Ovary (tissue), 9 donors: ENCODE results near the gene HHAT. TPM values are rescaled to one million over a fixed set of nuclear protein-coding genes. Genes with fewer than 3 reads are reported as not detected.

Experiments
- DNase-seq, 5 donors: peaks; one replicate each; pipeline ENCODE4 v3.0.0-alpha.2; 2019 to 2020
- H3K27ac ChIP-seq, 2 donors: fragments of 200-600 bp; one replicate each; pipeline versions ENCODE4 v1.5.1 to v1.8.0; 2019 to 2022
- H3K27me3 ChIP-seq: fragments of 200-600 bp; one replicate; pipeline ENCODE4 v1.8.0; 2022
- H3K36me3 ChIP-seq: fragments of 200-600 bp; sonication (generic); one replicate; pipeline ENCODE4 v1.5.1; 2019
- H3K4me1 ChIP-seq: one replicate; pipeline ENCODE4 v1.8.1; 2013; ENCODE audit warnings: mild to moderate bottlenecking, moderate library complexity; ENCODE audit not compliant: insufficient read depth
- H3K4me3 ChIP-seq: fragments of 200-600 bp; sonication (generic); one replicate; pipeline ENCODE4 v1.5.1; 2017
- H3K9me3 ChIP-seq, 2 donors: fragments of 200-600 bp in 1 of 2; sonication (generic) in 1 of 2; one replicate each; pipeline versions ENCODE4 v1.5.1 to v1.8.1; 2013 to 2019; ENCODE audit warnings: mild to moderate bottlenecking in 1 of 2, moderate library complexity in 1 of 2
- EP300 ChIP-seq: sonication (generic); formaldehyde crosslinking; IDR thresholded peaks from one replicate; pipeline ENCODE4 v1.6.1; 2017; ENCODE audit warnings: antibody characterized with exemption
- POLR2A ChIP-seq: fragments of 450-650 bp; IDR thresholded peaks from one replicate; pipeline ENCODE4 v1.6.1; 2017; ENCODE audit warnings: antibody characterized with exemption, mild to moderate bottlenecking, moderate library complexity
- WGBS, 3 donors: extraction: QIAGEN DNeasy Blood & Tissue Kit in 1 of 3; methylation state at CpG; one replicate each; pipeline versions ENCODE4 v1.1.5 to v1.1.7; 2013 to 2017; 5-methylcytosine and 5-hydroxymethylcytosine counted together
- intact Hi-C, 4 donors: fragments of 100-400 bp; cut with DNase I; formaldehyde crosslinking; loops; one replicate each; pipeline versions ENCODE4 v1.11.0 to v1.15.1; 2022 to 2023
- polyA plus RNA-seq, 2 donors: library from polyadenylated mRNA; stranded (reverse); fragments of 200-250 nt in 1 of 2; fragments of 350-450 nt in 1 of 2; fragmentation: Illumina TruSeq in 1 of 2; extraction: RNeasy Lipid Tissue Mini Kit (QIAGEN cat#74804) in 1 of 2; gene quantifications; one replicate each; pipeline ENCODE4 v1.2.3, GENCODE V29; 2013 to 2014
- total RNA-seq, 7 donors: library from RNA; depleted of rRNA in 2 of 7; stranded (reverse); fragments of >200 nt in 2 of 7; fragmentation: NEBNext Ultra II Directional in 3 of 7; extraction: Animal tissue kit (Norgen Biotek cat#: 25700) in 3 of 7; gene quantifications; one replicate each; pipeline versions ENCODE4 v1.1.0 to v1.2.4, GENCODE V29; 2016 to 2023
- TF ChIP-seq, protein P1 (sequence below), 3 donors: fragments of 450-650 bp in 2 of 3; fragments of 200-600 bp in 1 of 3; IDR thresholded peaks; one replicate each; pipeline versions ENCODE4 v1.5.1 to v1.8.0; 2016 to 2022; ENCODE audit warnings: antibody characterized with exemption in 3 of 3, mild to moderate bottlenecking in 1 of 3
- donor health status: DM: no; HTN: no; CAD: no; lungs with moderate emphysema.
- donor health status: DM: no; HTN: no; CAD: no.
- donor health status: Bipolar disorder and iron deficiency.
- donor health status: DM: yes; HTN: yes; CAD: no.
- donor health status: DM: no; HTN: no; CAD: no.
- donor health status: DM: yes; HTN: yes; CAD: no.

The HHAT gene
- total and polyA plus RNA-seq, 9 donors = 2.1 to 10.5 (median 4.1) TPM

DNA sequence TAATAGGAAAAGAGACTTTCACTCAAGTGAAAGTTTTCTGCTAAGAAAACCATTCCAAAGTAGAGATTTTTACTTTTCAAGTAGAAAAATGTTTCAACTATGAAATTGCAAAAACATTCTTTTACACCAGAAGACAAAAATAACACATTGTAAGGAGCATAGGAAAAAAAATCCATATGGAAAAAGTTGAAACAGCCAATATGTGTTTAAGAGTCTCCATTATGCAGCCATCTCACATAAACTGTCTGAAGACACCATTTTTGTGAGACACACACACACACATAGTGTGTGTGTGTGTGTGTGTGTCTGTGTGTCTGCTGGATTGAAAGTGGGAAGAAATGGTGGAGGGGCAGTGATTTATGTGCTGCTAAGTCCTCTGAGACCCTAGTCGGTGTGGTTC, 162.1 kb downstream of the HHAT start:
- no peak overlapping the region for H3K4me3 ChIP-seq
- H3K9me3 ChIP-seq = no peaks in the 10 kb centered on the region
- no peaks in the 10 kb centered on the region for H3K36me3 ChIP-seq
- TF ChIP-seq POLR2A (no peak), EP300 (no peak)
- TF ChIP-seq, protein P1, sequence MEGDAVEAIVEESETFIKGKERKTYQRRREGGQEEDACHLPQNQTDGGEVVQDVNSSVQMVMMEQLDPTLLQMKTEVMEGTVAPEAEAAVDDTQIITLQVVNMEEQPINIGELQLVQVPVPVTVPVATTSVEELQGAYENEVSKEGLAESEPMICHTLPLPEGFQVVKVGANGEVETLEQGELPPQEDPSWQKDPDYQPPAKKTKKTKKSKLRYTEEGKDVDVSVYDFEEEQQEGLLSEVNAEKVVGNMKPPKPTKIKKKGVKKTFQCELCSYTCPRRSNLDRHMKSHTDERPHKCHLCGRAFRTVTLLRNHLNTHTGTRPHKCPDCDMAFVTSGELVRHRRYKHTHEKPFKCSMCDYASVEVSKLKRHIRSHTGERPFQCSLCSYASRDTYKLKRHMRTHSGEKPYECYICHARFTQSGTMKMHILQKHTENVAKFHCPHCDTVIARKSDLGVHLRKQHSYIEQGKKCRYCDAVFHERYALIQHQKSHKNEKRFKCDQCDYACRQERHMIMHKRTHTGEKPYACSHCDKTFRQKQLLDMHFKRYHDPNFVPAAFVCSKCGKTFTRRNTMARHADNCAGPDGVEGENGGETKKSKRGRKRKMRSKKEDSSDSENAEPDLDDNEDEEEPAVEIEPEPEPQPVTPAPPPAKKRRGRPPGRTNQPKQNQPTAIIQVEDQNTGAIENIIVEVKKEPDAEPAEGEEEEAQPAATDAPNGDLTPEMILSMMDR (IDR thresholded peaks at IDR 0.05) = no peak
- intact Hi-C loops = no loop called here
- H3K27me3 ChIP-seq = no peaks in the 10 kb centered on the region
- H3K4me1 ChIP-seq = no peaks in the 10 kb centered on the region
- no peak overlapping the region for H3K27ac ChIP-seq
- 64 to 84% (median 71%) methylated on average over 1 of the region's 1 CpG for WGBS, 3 donors
- no peak for DNase-seq

DNA sequence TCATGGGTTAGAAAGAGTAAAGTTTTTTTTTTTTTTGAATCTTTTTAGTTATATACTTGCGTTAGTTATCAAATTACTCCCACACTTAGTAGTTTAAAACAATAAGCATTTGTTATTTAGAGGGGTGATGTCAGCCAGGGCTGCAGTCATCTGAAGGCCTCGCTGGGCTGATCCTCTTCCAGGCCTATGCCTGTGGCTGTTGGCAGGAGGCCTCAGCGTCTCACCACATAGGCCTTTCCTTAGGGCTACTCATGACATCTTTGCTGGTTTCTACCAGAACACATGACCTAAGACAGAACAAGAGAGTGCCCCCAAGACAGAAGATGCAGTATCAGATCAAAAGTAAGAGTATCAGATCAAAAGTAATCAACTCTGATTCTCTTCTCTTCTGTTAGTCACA, 167.4 kb downstream of the HHAT start:
- no peak overlapping the region for H3K4me3 ChIP-seq
- no peak for DNase-seq
- H3K27me3 ChIP-seq = no peaks in the 10 kb centered on the region
- intact Hi-C loops = no loop called here
- H3K9me3 ChIP-seq = no peaks in the 10 kb centered on the region
- TF ChIP-seq EP300 = no peak
- TF ChIP-seq, protein P1 (IDR thresholded peaks at IDR 0.05) = no peak
- no peak for TF ChIP-seq POLR2A
- H3K4me1 ChIP-seq = no peaks in the 10 kb centered on the region
- H3K36me3 ChIP-seq = no peaks in the 10 kb centered on the region
- H3K27ac ChIP-seq = no peak overlapping the region
- 38 to 45% (median 44%) methylated on average over 3 of the region's 3 CpGs for WGBS, 3 donors

DNA sequence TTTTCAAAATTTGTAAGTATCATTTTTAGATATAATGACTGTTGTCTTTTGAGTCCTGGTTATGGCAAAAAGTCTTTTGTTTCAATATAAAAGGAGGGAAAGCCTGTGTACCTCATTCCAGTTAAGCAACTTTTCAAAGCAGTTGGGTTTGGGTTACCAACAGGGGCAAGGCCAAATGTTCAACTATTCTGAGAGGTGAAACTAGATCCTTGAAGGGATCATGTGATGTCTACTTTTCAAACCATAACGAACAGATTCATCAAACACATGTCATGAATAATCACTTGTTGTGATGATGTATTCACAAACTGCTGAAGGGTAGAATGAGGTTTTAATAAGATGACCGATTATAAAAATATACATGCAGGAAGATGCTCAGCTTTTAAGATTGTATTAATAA, 171.3 kb downstream of the HHAT start:
- intact Hi-C loops = loop anchor here in 1 of 4 donors (5.0 kb wide), 1 partner anchor 1438 kb away; no protein-coding TSS in a partner anchor
- 61 to 83% (median 77%) methylated on average over 2 of the region's 2 CpGs for WGBS, 3 donors
- no peak for TF ChIP-seq POLR2A

DNA sequence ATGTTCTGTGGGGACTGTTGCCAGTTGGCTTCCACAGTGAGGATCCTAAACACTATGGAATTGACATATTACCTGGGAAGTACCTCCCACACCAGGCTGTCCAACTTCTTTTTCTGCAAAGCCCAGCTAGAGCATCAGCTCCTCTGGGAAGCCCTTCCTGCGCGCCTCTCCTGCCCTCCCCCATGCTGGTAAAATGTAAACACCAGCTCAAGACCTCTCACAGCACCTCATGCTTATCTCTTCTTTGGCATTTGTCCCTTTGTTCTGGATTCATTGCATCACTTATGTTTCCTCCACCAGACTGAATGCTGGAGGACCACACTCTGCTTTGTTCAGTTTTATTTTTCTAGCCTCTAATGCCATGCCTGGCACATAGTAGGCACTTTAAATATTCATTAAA, 172.1 kb downstream of the HHAT start:
- TF ChIP-seq, protein P1 (IDR thresholded peaks at IDR 0.05) = no peak
- TF ChIP-seq POLR2A (no peak), EP300 (no peak)
- H3K36me3 ChIP-seq = no peaks in the 10 kb centered on the region
- no peak overlapping the region for H3K4me3 ChIP-seq
- H3K27ac ChIP-seq = no peak overlapping the region
- DNase-seq = no peak
- H3K4me1 ChIP-seq = no peaks in the 10 kb centered on the region
- intact Hi-C loops = loop anchor here in 1 of 4 donors (5.0 kb wide), 1 partner anchor 1439 kb away; no protein-coding TSS in a partner anchor
- no peaks in the 10 kb centered on the region for H3K27me3 ChIP-seq
- H3K9me3 ChIP-seq = no peaks in the 10 kb centered on the region
- WGBS, 3 donors = 55 to 70% (median 58%) methylated on average over 2 of the region's 2 CpGs

More for the DNA sequence above, 171.3 kb downstream of the HHAT start:
- Histone ChIP-seq H3K9me3 (no peaks in the 10 kb centered on the region), H3K27me3 (no peaks in the 10 kb centered on the region), H3K36me3 (no peaks in the 10 kb centered on the region), H3K4me3 (no peak overlapping the region), H3K4me1 (no peaks in the 10 kb centered on the region), H3K27ac (no peak overlapping the region)
- DNase-seq = no peak

DNA sequence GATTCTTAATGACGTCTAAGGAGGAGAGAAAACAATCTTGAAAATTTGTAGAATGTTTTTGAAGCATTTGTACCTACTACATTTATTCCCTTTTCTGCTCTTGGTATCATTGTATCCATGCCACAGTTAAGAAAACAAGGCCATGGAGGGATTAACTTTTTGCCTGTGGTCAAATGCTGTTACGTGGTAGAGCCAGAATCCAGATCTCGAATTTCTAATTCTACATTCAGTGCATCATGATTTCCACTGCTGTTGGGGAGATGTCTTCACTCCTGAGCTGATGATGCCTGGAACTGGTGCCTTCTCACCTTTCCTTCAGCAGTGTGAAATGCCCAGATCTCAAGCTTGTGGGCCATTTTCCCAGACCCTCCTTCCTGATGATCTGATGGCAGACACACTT, 175.6 kb downstream of the HHAT start:
- no peaks in the 10 kb centered on the region for H3K4me1 ChIP-seq
- no peak for DNase-seq
- WGBS, 3 donors = 88 to 93% (median 90%) methylated on average over 3 of the region's 3 CpGs
- no peaks in the 10 kb centered on the region for H3K27me3 ChIP-seq
- H3K27ac ChIP-seq = no peak overlapping the region
- intact Hi-C loops = loop anchor here in 1 of 4 donors (5.0 kb wide), 1 partner anchor 1442 kb away; no protein-coding TSS in a partner anchor
- no peaks in the 10 kb centered on the region for H3K9me3 ChIP-seq
- no peaks in the 10 kb centered on the region for H3K36me3 ChIP-seq
- TF ChIP-seq POLR2A = no peak
- TF ChIP-seq, protein P1 (IDR thresholded peaks at IDR 0.05) = no peak
- TF ChIP-seq EP300 = no peak
- H3K4me3 ChIP-seq = no peak overlapping the region
